H1 (cell line): ENCODE measurements around the gene ZNF593. TPM values are rescaled to one million over a fixed set of nuclear protein-coding genes. Genes with fewer than 3 reads are reported as not detected.

Experiments used
- BRCA1 ChIP-seq: IDR thresholded peaks from 2 replicates; pipeline ENCODE4 v1.6.1; 2012; ENCODE audit warnings: low read depth, low read length, improper control_type of control experiment
- CHD2 ChIP-seq: IDR thresholded peaks from 2 replicates; pipeline ENCODE4 v1.6.1; 2012; ENCODE audit warnings: low read length, improper control_type of control experiment
- KDM5A ChIP-seq: fragments of 200-600 bp; IDR thresholded peaks from 2 replicates; pipeline ENCODE4 v1.7.1; 2012; ENCODE audit warnings: mild to moderate bottlenecking, low read length, inconsistent platforms, mixed read lengths
- MAX ChIP-seq: IDR thresholded peaks from 2 replicates; pipeline ENCODE4 v1.6.1; 2012; ENCODE audit warnings: inconsistent platforms
- SP1 ChIP-seq: IDR thresholded peaks from 2 replicates; pipeline ENCODE4 v1.6.1; 2011; ENCODE audit warnings: low read depth, low read length
- TEAD4 ChIP-seq: IDR thresholded peaks from 2 replicates; pipeline ENCODE4 v1.6.1; 2012; ENCODE audit warnings: low read depth, low read length, inconsistent platforms, mixed read lengths
- polyA plus RNA-seq, 7 experiments: library from polyadenylated mRNA; depleted of rRNA in 3 of 7; stranded (reverse) in 5 of 7; unstranded in 2 of 7; fragments of >200 nt in 5 of 7; fragments of 200-250 nt in 2 of 7; gene quantifications; 1 replicate in 5 of 7; 2 replicates in 1 of 7; 4 replicates in 1 of 7; pipeline versions ENCODE4 v1.2.1 to v1.2.3, GENCODE V29; 2011 to 2013; ENCODE audit warnings: missing spikeins in 2 of 7, mixed read lengths in 2 of 7
- total RNA-seq: library from RNA; stranded (reverse); fragmentation: NEBNext Ultra II Directional; extraction: Animal tissue kit (Norgen Biotek cat#: 25700); gene quantifications from 2 replicates; pipeline ENCODE4 v1.2.1, GENCODE V29; 2021

The ZNF593 gene
- total and polyA plus RNA-seq, 2 of the 8 experiments (the other 6 are each of a cell fraction or from before 2014, with no cell fraction given): 38.2 to 68.0 TPM

- TF ChIP-seq SP1: no peak
- no peak for TF ChIP-seq TEAD4
- TF ChIP-seq MAX: no peak
- no peak for TF ChIP-seq CHD2
- no peak for TF ChIP-seq KDM5A
- TF ChIP-seq BRCA1: no peak
- TF ChIP-seq, all 59 proteins: peak for 0
Observed at GRCh38 chr1:26187882-26188281, 18.2 kb downstream of the ZNF593 start (continued).
